Trophoblast cell (in vitro differentiated cells and primary cell): ENCODE data around the gene DCXR. TPM values are rescaled to one million over a fixed set of nuclear protein-coding genes. Genes with fewer than 3 reads are reported as not detected.

Experiments used
- DNase-seq, 2 donors: peaks; one replicate each; pipeline ENCODE4 v3.0.0-alpha.2; 2016
- H2AFZ ChIP-seq: 2 replicates; pipeline ENCODE4 v1.6.1; 2013; ENCODE audit warnings: low read length, moderate library complexity, mild to moderate bottlenecking; ENCODE audit not compliant: insufficient read depth, poor library complexity
- H2AK5ac ChIP-seq: 2 replicates; pipeline ENCODE4 v1.6.1; 2013; ENCODE audit warnings: mild to moderate bottlenecking, low read length
- H2BK120ac ChIP-seq: 2 replicates; pipeline ENCODE4 v1.6.1; 2013; ENCODE audit warnings: low read length, mild to moderate bottlenecking, moderate library complexity; ENCODE audit not compliant: insufficient read depth, poor library complexity
- H2BK12ac ChIP-seq: 2 replicates; pipeline ENCODE4 v1.6.1; 2013; ENCODE audit warnings: mild to moderate bottlenecking, low read length, moderate library complexity
- H2BK5ac ChIP-seq: 2 replicates; pipeline ENCODE4 v1.6.1; 2013; ENCODE audit warnings: low read length, low read depth, moderate library complexity, mild to moderate bottlenecking; ENCODE audit not compliant: poor library complexity
- H3K14ac ChIP-seq: 2 replicates; pipeline ENCODE4 v1.6.1; 2013; ENCODE audit warnings: mild to moderate bottlenecking, low read length
- H3K18ac ChIP-seq: 2 replicates; pipeline ENCODE4 v1.6.1; 2013; ENCODE audit warnings: mild to moderate bottlenecking, low read length
- H3K23ac ChIP-seq: 2 replicates; pipeline ENCODE4 v1.6.1; 2013; ENCODE audit warnings: low read length
- H3K27ac ChIP-seq: 2 replicates; pipeline ENCODE4 v1.5.1; 2013; ENCODE audit warnings: low read depth, mild to moderate bottlenecking, inconsistent platforms, low read length, moderate library complexity
- H3K27me3 ChIP-seq: 2 replicates; pipeline ENCODE4 v1.6.1; 2013; ENCODE audit warnings: inconsistent platforms, mild to moderate bottlenecking, low read length, moderate library complexity; ENCODE audit not compliant: insufficient read depth
- H3K36me3 ChIP-seq, 2 experiments: 1 replicate in 1 of 2; 2 replicates in 1 of 2; pipeline ENCODE4 v1.6.1; 2013; ENCODE audit warnings: low read length in 2 of 2, mild to moderate bottlenecking in 2 of 2, moderate library complexity in 1 of 2; ENCODE audit not compliant: insufficient read depth in 2 of 2, control insufficient read depth in 1 of 2
- H3K4ac ChIP-seq: 2 replicates; pipeline ENCODE4 v1.6.1; 2013; ENCODE audit warnings: low read depth, mild to moderate bottlenecking, low read length, moderate library complexity
- H3K4me1 ChIP-seq, 2 experiments: 1 replicate in 1 of 2; 2 replicates in 1 of 2; pipeline ENCODE4 v1.6.1; 2013; ENCODE audit warnings: low read length in 2 of 2, mild to moderate bottlenecking in 2 of 2, moderate library complexity in 1 of 2; ENCODE audit not compliant: insufficient read depth in 2 of 2, control insufficient read depth in 1 of 2
- H3K4me2 ChIP-seq: 2 replicates; pipeline ENCODE4 v1.6.1; 2013; ENCODE audit warnings: inconsistent platforms, mild to moderate bottlenecking, low read length, moderate library complexity
- H3K4me3 ChIP-seq: 2 replicates; pipeline ENCODE4 v1.5.1; 2013; ENCODE audit warnings: mild to moderate bottlenecking, low read depth, low read length, inconsistent platforms
- H3K79me1 ChIP-seq: one replicate; pipeline ENCODE4 v1.6.1; 2013; ENCODE audit warnings: low read length
- H3K79me2 ChIP-seq: 2 replicates; pipeline ENCODE4 v1.6.1; 2013; ENCODE audit warnings: low read length, mild to moderate bottlenecking; ENCODE audit not compliant: control insufficient read depth, insufficient read depth, poor library complexity
- H3K9ac ChIP-seq: 2 replicates; pipeline ENCODE4 v1.6.1; 2013; ENCODE audit warnings: mild to moderate bottlenecking, low read length
- H3K9me3 ChIP-seq: 2 replicates; pipeline ENCODE4 v1.6.1; 2013; ENCODE audit warnings: low read depth, mild to moderate bottlenecking, control low read depth, inconsistent platforms, low read length; ENCODE audit not compliant: insufficient read depth
- H4K12ac ChIP-seq: 2 replicates; pipeline ENCODE4 v1.6.1; 2013; ENCODE audit warnings: low read depth, mild to moderate bottlenecking, low read length, moderate library complexity
- H4K8ac ChIP-seq: 2 replicates; pipeline ENCODE4 v1.6.1; 2013; ENCODE audit warnings: low read depth, mild to moderate bottlenecking, low read length, moderate library complexity
- H4K91ac ChIP-seq: one replicate; pipeline ENCODE4 v1.6.1; 2013; ENCODE audit warnings: low read depth, mild to moderate bottlenecking, low read length, moderate library complexity
- WGBS: extraction: QIAGEN DNeasy Blood & Tissue Kit; methylation state at CpG from one replicate; pipeline ENCODE4 v1.1.7; 2013; ENCODE audit warnings: missing lambda C conversion rate; ENCODE audit not compliant: insufficient read length, insufficient coverage; ENCODE audit errors: extremely low coverage; 5-methylcytosine and 5-hydroxymethylcytosine counted together
- polyA plus RNA-seq: library from polyadenylated mRNA; stranded (reverse); fragments of 200-250 nt; gene quantifications from 2 replicates; pipeline ENCODE4 v1.2.3, GENCODE V29; 2013

The DCXR gene
- 47.4 and 49.9 TPM in 2 replicates for polyA plus RNA-seq

DNA sequence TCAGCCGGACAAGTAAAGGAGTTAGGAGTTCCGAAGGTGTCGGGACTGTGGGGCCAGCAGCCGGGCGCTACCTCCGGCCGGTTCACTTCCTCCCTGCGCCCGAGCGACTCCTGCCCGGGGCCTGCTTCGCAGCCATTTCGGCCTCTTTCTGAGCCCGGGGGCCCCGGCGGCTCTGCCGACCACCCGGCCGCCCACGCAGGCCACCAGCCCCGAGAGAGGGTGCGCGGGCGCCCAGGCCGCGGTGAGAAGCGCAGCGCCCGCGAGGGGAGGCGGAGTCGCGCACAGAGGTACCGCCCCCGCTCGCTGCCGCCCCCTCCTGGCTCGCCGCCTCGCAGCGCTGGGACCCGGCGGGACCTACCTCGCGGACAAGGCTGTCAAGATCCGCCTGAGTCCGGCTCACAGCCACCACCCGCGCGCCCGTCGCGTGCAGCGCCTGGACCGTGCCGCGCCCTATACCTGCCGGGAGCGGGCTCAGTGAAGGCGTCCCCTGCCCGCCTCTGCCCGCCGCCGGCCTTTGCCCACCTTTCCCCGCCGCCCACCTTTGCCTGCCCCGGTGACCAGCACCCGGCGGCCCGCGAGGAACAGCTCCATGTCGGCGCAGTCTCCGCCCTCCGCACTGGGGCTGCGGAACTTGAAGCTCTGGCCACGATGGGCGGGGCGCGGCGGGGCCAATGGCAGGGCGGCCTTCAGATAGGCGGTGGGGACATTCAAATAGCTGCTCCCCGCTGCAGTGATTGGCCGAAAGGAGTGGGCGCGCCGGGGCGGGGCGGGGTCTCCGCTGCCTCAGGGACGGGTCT is at the start of gene DCXR:
TSS of gene DCXR (minus strand) at position 606 of the 797 bp plus-strand sequence. CDS start at position 591, 15 bp downstream.
- Histone ChIP-seq H2AFZ (peak within 1 kb of the TSS; percentile 51), H3K4me3 (peak within 1 kb of the TSS; percentile 75), H2AK5ac (peak within 1 kb of the TSS; percentile 45), H3K18ac (peak within 1 kb of the TSS; percentile 47), H3K9me3 (no peaks in the 10 kb centered on the region), H3K4me2 (peak within 1 kb of the TSS; percentile 89), H2BK5ac (peak within 1 kb of the TSS; percentile 32), H2BK12ac (no peak within 1 kb of the TSS), H4K8ac (peak within 1 kb of the TSS; percentile 64), H3K9ac (peak within 1 kb of the TSS; percentile 67), H3K4me1 (peaks cover 5 to 9% of the 10 kb centered on the region in 2 experiments), H4K12ac (peak within 1 kb of the TSS; percentile 8), H3K4ac (no peak within 1 kb of the TSS), H2BK120ac (peak within 1 kb of the TSS; percentile 19), H4K91ac (no peak within 1 kb of the TSS), H3K27me3 (no peaks in the 10 kb centered on the region), H3K14ac (peak within 1 kb of the TSS; percentile 81), H3K79me2 (peaks cover 5% of the 10 kb centered on the region), H3K79me1 (peaks cover 4% of the 10 kb centered on the region), H3K23ac (no peak within 1 kb of the TSS), H3K36me3 (peaks cover 6 to 8% of the 10 kb centered on the region in 2 experiments), H3K27ac (peak within 1 kb of the TSS; percentile 76)
- no CpG with 5 or more reads among the region's 92 CpGs for WGBS
- peak; percentile 96 for DNase-seq

DNA sequence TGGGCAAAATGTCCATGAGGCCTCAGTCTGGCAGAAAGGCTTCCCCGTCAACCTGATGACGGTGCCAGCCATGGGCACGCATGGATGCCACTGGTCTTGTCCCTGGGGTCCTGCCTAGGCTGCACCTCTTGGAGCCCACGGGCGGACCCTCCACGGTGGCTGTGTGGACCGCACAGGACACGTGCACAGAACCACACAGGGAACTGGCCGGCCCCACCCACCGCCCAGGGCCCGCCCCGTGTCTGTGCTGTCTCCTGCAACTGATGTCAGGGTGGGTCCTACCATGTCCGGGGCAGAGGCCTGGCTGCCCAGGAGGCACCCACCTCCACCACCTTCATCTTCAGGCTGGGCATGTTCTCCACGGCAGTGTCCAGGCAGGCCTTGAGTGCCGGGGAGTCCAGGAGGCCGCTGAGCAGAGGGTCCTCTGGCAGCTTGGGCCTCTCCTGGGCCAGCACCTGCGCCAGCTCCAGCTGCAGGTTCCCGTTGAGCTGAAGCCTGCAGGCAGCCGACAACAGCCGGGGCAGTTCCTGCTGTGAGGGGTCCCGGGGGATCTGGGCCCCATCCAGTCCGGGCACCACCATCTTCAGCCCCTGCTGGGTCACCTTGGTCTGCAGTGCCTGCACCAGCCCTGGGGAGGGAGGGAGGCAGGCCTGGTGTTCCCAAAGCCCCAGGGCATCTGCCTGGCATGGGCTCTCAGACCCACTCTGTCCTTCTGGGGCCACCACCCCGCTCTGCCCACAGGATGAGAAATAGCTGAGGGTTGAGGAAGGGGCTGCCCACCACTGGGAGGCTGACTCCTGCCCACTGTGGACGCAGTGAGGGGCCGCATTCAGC is 48.7 kb upstream of the DCXR start:
- no peak overlapping the region for H2AK5ac ChIP-seq
- H3K9me3 ChIP-seq, result peaks cover 8% of the 10 kb centered on the region
- H2BK5ac ChIP-seq, result no peak overlapping the region
- H3K18ac ChIP-seq, result no peak overlapping the region
- H3K4me2 ChIP-seq, result no peak overlapping the region
- no peak overlapping the region for H3K9ac ChIP-seq
- H3K36me3 ChIP-seq, result peaks cover 99% of the 10 kb centered on the region in 2 experiments
- no peak overlapping the region for H3K14ac ChIP-seq
- no peak overlapping the region for H2AFZ ChIP-seq
- no peak overlapping the region for H4K12ac ChIP-seq
- H3K4ac ChIP-seq, result no peak overlapping the region
- no peak overlapping the region for H3K4me3 ChIP-seq
- no peaks in the 10 kb centered on the region for H3K79me1 ChIP-seq
- H2BK120ac ChIP-seq, result no peak overlapping the region
- H4K8ac ChIP-seq, result no peak overlapping the region
- H3K27me3 ChIP-seq, result no peaks in the 10 kb centered on the region
- no peak for DNase-seq
- WGBS, result no CpG with 5 or more reads among the region's 25 CpGs
- H3K23ac ChIP-seq, result no peak overlapping the region
- H2BK12ac ChIP-seq, result no peak overlapping the region
- H3K4me1 ChIP-seq, result no peaks in the 10 kb centered on the region
- H3K79me2 ChIP-seq, result no peaks in the 10 kb centered on the region
- no peak overlapping the region for H3K27ac ChIP-seq
- H4K91ac ChIP-seq, result no peak overlapping the region

DNA sequence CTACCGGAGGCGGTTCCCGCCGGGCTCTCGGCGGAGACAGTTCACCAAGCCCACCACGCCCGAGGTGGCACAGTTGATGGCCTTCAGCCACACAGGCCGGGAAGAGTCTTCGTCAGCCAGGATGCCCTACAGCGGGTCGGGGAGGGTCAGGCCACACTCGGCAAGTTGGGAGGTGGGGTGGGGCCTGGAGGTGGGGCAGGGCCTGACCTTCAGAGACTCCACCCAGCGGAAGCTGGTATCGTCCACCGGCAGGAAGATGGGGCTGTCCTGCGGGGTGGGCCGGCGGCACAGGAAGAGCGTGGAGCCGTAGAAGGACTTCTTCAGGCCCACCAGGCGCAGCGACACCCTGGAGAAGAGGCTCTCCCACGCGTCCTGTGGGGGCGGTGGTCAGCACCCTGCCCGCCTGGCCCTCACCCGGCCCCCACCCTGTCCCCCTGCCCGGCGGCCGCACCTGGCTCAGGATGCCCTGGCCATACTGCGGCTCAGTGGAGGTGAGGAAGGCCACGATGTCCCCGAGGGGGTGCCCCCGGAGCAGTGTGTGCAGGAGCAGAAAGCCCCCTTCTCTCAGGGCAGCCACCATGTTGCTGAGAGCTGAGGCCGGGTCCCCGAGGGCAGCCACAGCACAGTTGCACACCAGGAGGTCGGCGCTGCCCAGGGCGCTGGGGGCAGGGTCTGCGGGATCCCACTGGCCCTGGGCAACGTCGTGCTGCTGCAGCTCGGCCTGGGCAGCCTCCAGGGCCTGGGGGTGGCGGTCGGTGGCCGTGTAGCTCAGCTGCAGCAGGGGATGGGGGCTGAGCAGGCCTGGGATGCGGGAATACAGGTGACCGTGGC is 47.7 kb upstream of the DCXR start:
- peaks cover 99 to 100% of the 10 kb centered on the region in 2 experiments for H3K36me3 ChIP-seq
- H3K27ac ChIP-seq, result no peak overlapping the region
- no peak overlapping the region for H4K8ac ChIP-seq
- no peak overlapping the region for H2BK120ac ChIP-seq
- H2BK5ac ChIP-seq, result no peak overlapping the region
- no peak overlapping the region for H3K18ac ChIP-seq
- WGBS, result no CpG with 5 or more reads among the region's 49 CpGs
- H3K9ac ChIP-seq, result no peak overlapping the region
- H3K4me1 ChIP-seq, result no peaks in the 10 kb centered on the region
- H3K27me3 ChIP-seq, result no peaks in the 10 kb centered on the region
- peaks cover 8% of the 10 kb centered on the region for H3K9me3 ChIP-seq
- no peaks in the 10 kb centered on the region for H3K79me1 ChIP-seq
- H3K4ac ChIP-seq, result no peak overlapping the region
- H3K4me2 ChIP-seq, result no peak overlapping the region
- no peak overlapping the region for H3K14ac ChIP-seq
- no peak overlapping the region for H2AFZ ChIP-seq
- no peak overlapping the region for H3K23ac ChIP-seq
- no peak for DNase-seq
- no peak overlapping the region for H2AK5ac ChIP-seq
- no peaks in the 10 kb centered on the region for H3K79me2 ChIP-seq
- no peak overlapping the region for H2BK12ac ChIP-seq
- no peak overlapping the region for H4K12ac ChIP-seq
- peak overlapping the region; percentile 42 for H3K4me3 ChIP-seq
- no peak overlapping the region for H4K91ac ChIP-seq
